GM18907 (cell line): ENCODE data around the gene ACOT2.

Experiments
- ATAC-seq: cut with Tn5 transposase; IDR thresholded peaks from one replicate; pipeline ENCODE4 v1.9.1; 2021; ENCODE audit warnings: mild to moderate bottlenecking, moderate library complexity; ENCODE audit not compliant: unreplicated experiment

ACOT2 gene

DNA sequence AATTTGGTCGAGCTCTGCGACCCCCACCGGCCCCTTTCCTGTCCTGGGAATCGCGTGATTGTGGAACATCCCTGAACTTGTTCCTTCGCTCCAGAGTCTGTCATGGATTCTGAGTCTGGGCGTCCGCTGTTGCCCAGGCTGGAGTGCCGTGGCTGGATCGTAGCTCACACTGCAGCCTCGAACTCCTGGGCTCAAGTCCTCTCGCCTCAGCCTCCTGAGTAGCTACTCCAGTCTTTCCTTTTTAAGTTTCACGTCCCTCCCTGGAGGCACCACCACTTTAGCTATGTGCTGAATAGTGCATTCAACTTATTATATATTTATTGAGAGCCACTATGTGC is 44.0 kb downstream of the ACOT2 start:
- no peak for ATAC-seq

DNA sequence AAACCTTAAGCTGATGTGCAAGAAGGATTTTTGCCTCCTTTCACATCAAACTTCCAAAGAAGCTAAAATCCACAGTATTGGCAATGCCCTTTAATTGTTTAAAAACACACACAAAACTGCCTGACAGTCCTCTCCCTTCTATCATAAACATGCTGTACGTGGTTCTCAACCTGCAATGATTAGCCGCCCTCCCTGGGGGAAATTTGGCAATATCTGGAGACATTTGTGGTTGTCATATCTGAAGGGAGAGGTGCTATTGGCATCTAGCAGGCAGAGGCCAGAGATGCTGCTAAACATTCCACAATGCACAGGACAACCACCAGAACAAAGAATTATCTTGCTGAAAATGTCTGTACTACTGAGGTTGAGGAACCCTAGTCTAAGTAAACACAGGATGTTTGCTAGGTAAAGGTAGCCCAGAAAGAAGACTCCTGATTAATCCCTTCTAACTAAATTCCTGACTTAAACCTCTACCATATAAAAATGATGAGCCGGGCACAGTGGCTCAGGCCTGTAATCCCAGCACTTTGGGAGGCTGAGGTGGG is 44.5 kb downstream of the ACOT2 start:
- ATAC-seq, result no peak

DNA sequence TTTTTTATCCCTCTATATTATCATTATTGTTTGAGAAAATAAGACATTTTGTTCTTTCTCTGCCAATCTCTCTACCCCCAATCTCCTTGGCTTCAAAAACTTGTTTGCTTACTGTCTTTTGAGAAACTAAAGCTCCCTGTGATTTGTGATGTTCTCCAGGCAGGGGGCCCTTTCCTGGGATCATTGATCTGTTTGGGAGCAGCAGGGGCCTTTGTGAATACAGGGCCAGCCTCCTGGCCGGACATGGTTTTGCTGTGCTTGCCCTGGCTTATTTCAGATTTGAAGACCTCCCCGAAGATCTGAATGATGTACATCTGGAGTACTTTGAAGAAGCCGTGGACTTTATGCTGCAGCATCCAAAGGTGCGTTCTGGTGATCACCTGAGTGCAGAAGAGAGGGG is 47.8 kb downstream of the ACOT2 start:
- ATAC-seq, result no peak

DNA sequence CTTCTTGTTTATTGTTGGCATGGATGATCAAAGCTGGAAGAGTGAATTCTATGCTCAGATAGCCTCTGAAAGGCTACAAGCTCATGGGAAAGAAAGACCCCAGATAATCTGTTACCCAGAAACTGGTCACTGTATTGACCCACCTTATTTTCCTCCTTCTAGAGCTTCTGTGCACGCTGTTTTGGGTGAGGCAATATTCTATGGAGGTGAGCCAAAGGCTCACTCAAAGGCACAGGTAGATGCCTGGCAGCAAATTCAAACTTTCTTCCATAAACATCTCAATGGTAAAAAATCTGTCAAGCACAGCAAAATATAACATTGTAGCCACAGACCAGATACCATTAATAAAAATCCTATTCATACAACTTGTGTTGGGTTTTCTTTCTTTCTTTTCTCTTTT is 50.5 kb downstream of the ACOT2 start:
- no peak for ATAC-seq

DNA sequence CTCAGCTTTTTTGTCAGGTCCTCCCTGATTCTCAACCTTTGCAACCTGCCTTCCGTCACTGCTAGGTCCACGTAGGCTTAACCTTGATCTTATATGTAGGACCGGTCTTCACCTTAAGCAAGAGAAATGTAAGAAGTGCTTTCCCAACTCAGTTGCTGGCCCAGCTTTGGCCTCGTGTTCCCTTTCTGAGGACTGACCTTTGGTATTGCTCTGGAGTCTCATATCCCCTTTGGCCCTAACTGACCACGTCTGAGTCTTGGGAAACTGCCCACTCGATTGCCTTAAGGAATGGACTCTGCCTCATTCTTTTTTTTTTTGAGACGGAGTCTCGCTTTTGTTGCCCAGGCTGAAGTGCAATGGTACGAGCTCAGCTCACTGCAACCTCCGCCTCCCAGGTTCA is 51.3 kb downstream of the ACOT2 start:
- no peak for ATAC-seq

DNA sequence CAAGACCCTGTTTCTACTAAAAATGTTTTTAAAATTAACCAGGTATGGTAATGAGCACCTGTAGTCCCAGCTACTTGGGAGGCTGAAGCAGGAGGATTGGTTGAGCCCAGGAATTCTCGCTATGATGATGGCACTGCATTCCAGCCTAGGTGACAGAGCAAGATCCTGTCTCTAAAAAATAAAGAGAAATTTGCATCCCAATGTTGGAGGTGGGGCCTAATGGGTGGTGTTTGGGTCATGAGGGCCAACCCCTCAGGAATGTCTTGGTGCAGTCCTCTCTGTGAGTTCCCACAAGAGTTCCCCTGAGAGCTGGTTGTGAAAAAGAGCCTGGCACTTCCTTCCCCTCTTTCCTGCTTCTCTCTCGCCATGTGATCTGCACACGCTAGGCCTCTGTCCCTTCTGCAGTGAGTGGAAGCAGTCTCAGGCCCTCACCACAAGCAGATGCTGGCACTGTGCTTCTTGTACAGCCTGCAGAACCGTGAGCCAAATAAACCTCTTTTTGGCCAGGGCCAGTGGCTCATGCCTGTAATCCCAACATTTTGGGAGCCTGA is 54.6 kb downstream of the ACOT2 start:
- ATAC-seq, result no peak
